GM12878 (cell line): Measurements from ENCODE around the gene LRCH3. TPM values are rescaled to one million over a fixed set of nuclear protein-coding genes. Genes with fewer than 3 reads are reported as not detected.

Experiments used
- ATAC-seq: fragments of 200-7000 bp; cut with Tn5 transposase; 3 replicates; pipeline ENCODE4 v1.9.1; 2020; ENCODE audit warnings: mild to moderate bottlenecking, moderate library complexity
- BruUV-seq: library from RNA; stranded (reverse); fragments of 400-500 nt; replicated peaks from 2 replicates; lab custom pipeline; 2021; lab: Mats Ljungman, UMichigan
- CTCF ChIA-PET: fragments of 300-600 bp; sonication (Branson Sonifier 250); formaldehyde crosslinking; extraction: SDS; loops from one replicate; lab custom pipeline; 2021; ENCODE audit warnings: inconsistent platforms; lab: Yijun Ruan, JAX
- POLR2A ChIA-PET: fragments of 350-600 bp; formaldehyde crosslinking; extraction: SDS; loops from one replicate; lab custom pipeline; 2021; ENCODE audit warnings: inconsistent platforms; lab: Charles Lee
- RAD21 ChIA-PET: fragments of 300-600 bp; sonication (Branson Sonifier 250); formaldehyde crosslinking; loops from one replicate; lab custom pipeline; 2023; ENCODE audit warnings: antibody characterized with exemption; ENCODE audit not compliant: unreplicated experiment; lab: Charles Lee
- SMC1A ChIA-PET: fragments of 300-600 bp; sonication (Branson Sonifier 250); formaldehyde crosslinking; loops from one replicate; lab custom pipeline; 2023; ENCODE audit not compliant: unreplicated experiment, uncharacterized antibody; lab: Charles Lee
- DNase-seq: peaks from one replicate; pipeline ENCODE4 v3.0.0-alpha.2; 2011; ENCODE audit warnings: low read depth, low spot score
- FAIRE-seq: peaks from 3 replicates; lab custom pipeline; 2011; peaks lifted over from hg19 to GRCh38; lab: Jason Lieb, UNC
- H2AFZ ChIP-seq: 2 replicates; pipeline ENCODE4 v1.6.0; 2011; ENCODE audit warnings: low read depth, low read length, control low read depth; ENCODE audit not compliant: control insufficient read depth
- H3K27ac ChIP-seq: 2 replicates; pipeline ENCODE4 v1.5.1; 2011; ENCODE audit warnings: control low read depth; ENCODE audit not compliant: control insufficient read depth, insufficient read depth
- H3K27me3 ChIP-seq, 2 experiments: replicated peaks in 1 of 2; 2 replicates each; pipeline versions ENCODE4 v1.6.0 to v1.6.1; 2011; ENCODE audit warnings: low read length in 1 of 2; ENCODE audit not compliant: control insufficient read depth in 2 of 2, insufficient read depth in 2 of 2
- H3K36me3 ChIP-seq, 2 experiments: 2 replicates each; pipeline ENCODE4 v1.5.1; 2011; ENCODE audit warnings: low read length in 1 of 2; ENCODE audit not compliant: control insufficient read depth in 2 of 2, insufficient read depth in 2 of 2
- H3K4me1 ChIP-seq: 2 replicates; pipeline ENCODE4 v1.6.1; 2011; ENCODE audit warnings: mild to moderate bottlenecking, low read length, moderate library complexity, mixed read lengths; ENCODE audit not compliant: control insufficient read depth, insufficient read depth
- H3K4me2 ChIP-seq: 2 replicates; pipeline ENCODE4 v1.6.0; 2011; ENCODE audit warnings: control low read depth; ENCODE audit not compliant: control insufficient read depth, insufficient read depth
- H3K4me3 ChIP-seq: fragments of 200-600 bp; sonication (generic); 2 replicates; pipeline ENCODE4 v1.5.1; 2016
- H3K79me2 ChIP-seq: 2 replicates; pipeline ENCODE4 v1.6.0; 2011; ENCODE audit warnings: low read length; ENCODE audit not compliant: control insufficient read depth, insufficient read depth
- H3K9ac ChIP-seq: 2 replicates; pipeline ENCODE4 v1.8.0; 2011; ENCODE audit warnings: low read length, control low read depth, mixed read lengths; ENCODE audit not compliant: control insufficient read depth, insufficient read depth
- H3K9me3 ChIP-seq: replicated peaks from 3 replicates; pipeline ENCODE4 v1.5.1; 2011; ENCODE audit warnings: mild to moderate bottlenecking, low read length; ENCODE audit not compliant: control insufficient read depth, insufficient read depth
- H4K20me1 ChIP-seq: 2 replicates; pipeline ENCODE4 v1.6.0; 2011; ENCODE audit not compliant: control insufficient read depth, insufficient read depth
- DPF2 ChIP-seq: fragments of 450-650 bp; IDR thresholded peaks from 2 replicates; pipeline ENCODE4 v1.6.1; 2017; ENCODE audit warnings: mild to moderate bottlenecking
- EGR1 ChIP-seq, 2 experiments: IDR thresholded peaks; 1 replicate in 1 of 2; 2 replicates in 1 of 2; pipeline ENCODE4 v1.6.1; 2011 to 2012; ENCODE audit warnings: low read depth in 2 of 2, low read length in 2 of 2, borderline replicate concordance in 1 of 2, mild to moderate bottlenecking in 1 of 2, moderate library complexity in 1 of 2
- ESRRA ChIP-seq: IDR thresholded peaks from 2 replicates; pipeline ENCODE4 v1.6.1; 2012; ENCODE audit warnings: mild to moderate bottlenecking, low read length, improper control_type of control experiment
- IRF3 ChIP-seq: fragments of 450-650 bp; IDR thresholded peaks from 2 replicates; pipeline ENCODE4 v1.6.1; 2014; ENCODE audit warnings: mild to moderate bottlenecking
- NFYB ChIP-seq: IDR thresholded peaks from 2 replicates; pipeline ENCODE4 v1.6.1; 2011; ENCODE audit warnings: low read depth, mild to moderate bottlenecking, low read length, improper control_type of control experiment, moderate library complexity; ENCODE audit not compliant: insufficient read depth
- NRF1 ChIP-seq: conservative IDR thresholded peaks from 2 replicates; pipeline ENCODE4 v1.6.1; 2011; ENCODE audit warnings: mild to moderate bottlenecking, low read depth, low read length, improper control_type of control experiment
- RB1 ChIP-seq: fragments of 450-650 bp; formaldehyde crosslinking; IDR thresholded peaks from 2 replicates; pipeline ENCODE4 v1.6.1; 2017; ENCODE audit warnings: mild to moderate bottlenecking, borderline replicate concordance
- RUNX3 ChIP-seq: IDR thresholded peaks from 2 replicates; pipeline ENCODE4 v1.6.1; 2012; ENCODE audit warnings: low read length, inconsistent platforms
- SMAD5 ChIP-seq: IDR thresholded peaks from 2 replicates; pipeline ENCODE4 v1.6.1; 2016; ENCODE audit warnings: antibody characterized with exemption, low read depth
- SMARCA5 ChIP-seq: fragments of 450-650 bp; IDR thresholded peaks from 2 replicates; pipeline ENCODE4 v1.6.1; 2017; ENCODE audit warnings: mild to moderate bottlenecking
- SRF ChIP-seq, 2 experiments: IDR thresholded peaks; 2 replicates each; pipeline ENCODE4 v1.6.1; 2011; ENCODE audit warnings: low read depth in 2 of 2, low read length in 2 of 2, mild to moderate bottlenecking in 1 of 2, moderate library complexity in 1 of 2
- TBL1XR1 ChIP-seq: IDR thresholded peaks from 2 replicates; pipeline ENCODE4 v1.6.1; 2012; ENCODE audit warnings: low read depth, low read length, improper control_type of control experiment
- ZBTB4 ChIP-seq: fragments of 450-650 bp; formaldehyde crosslinking; IDR thresholded peaks from 2 replicates; pipeline ENCODE4 v1.4.0; 2022; ENCODE audit warnings: mild to moderate bottlenecking, moderate library complexity
- ZNF207 ChIP-seq: fragments of 450-650 bp; IDR thresholded peaks from 2 replicates; pipeline ENCODE4 v1.6.1; 2014; ENCODE audit warnings: antibody characterized with exemption, mild to moderate bottlenecking, borderline replicate concordance
- WGBS: methylation state at CpG from one replicate; pipeline ENCODE4 v1.1.6; 2016; ENCODE audit warnings: low lambda C conversion rate; ENCODE audit not compliant: insufficient replicate concordance, insufficient coverage; ENCODE audit errors: missing lambda C conversion rate; 5-methylcytosine and 5-hydroxymethylcytosine counted together
- in situ Hi-C: fragments of 300-500 bp; cut with MboI; formaldehyde crosslinking; loops from 9 replicates; pipeline ENCODE4 v1.14.3; 2018; ENCODE audit warnings: mixed read lengths
- intact Hi-C: fragments of 100-400 bp; cut with micrococcal nuclease; formaldehyde crosslinking; loops from one replicate; pipeline ENCODE4 v1.14.2; 2022; ENCODE audit not compliant: unreplicated experiment
- polyA plus RNA-seq, 11 experiments: library from polyadenylated mRNA; depleted of rRNA in 4 of 11; unstranded in 6 of 11; stranded (reverse) in 5 of 11; fragments of >200 nt; fragmentation: Nextera tagmentation in 4 of 11; fragmentation: Illumina TruSeq in 1 of 11; extraction: Ambion mirVana in 4 of 11; extraction: Trizol in 1 of 11; gene quantifications; 1 replicate in 1 of 11; 2 replicates in 10 of 11; pipeline versions ENCODE4 v1.2.1 to v1.2.3, GENCODE V29; 2011 to 2016; ENCODE audit warnings: inconsistent platforms in 2 of 11, missing spikeins in 2 of 11, low read depth in 1 of 11
- total RNA-seq, 4 experiments: library from RNA; depleted of rRNA in 3 of 4; stranded (reverse); fragments of >200 nt in 3 of 4; fragmentation: Illumina TruSeq in 1 of 4; extraction: Trizol in 1 of 4; gene quantifications; 2 replicates each; pipeline versions ENCODE4 v1.2.1 to v1.2.3, GENCODE V29; 2013 to 2021

LRCH3 gene
- total and polyA plus RNA-seq, 10 of the 15 experiments (the other 5 are each of a cell fraction or from before 2014, with no cell fraction given): 3.9 to 136 (median 40.6) TPM

GRCh38 chr3:197837282-197837681, 46.2 kb downstream of the LRCH3 start (continued):
- TF ChIP-seq RB1: no peak

GRCh38 chr3:197841789-197842188, 50.7 kb downstream of the LRCH3 start:
- no TSS peak for BruUV-seq
- intact Hi-C loops: no loop called here

GRCh38 chr3:197846491-197846890, 55.4 kb downstream of the LRCH3 start:
- H3K27me3 ChIP-seq: no peaks in the 10 kb centered on the region
- H3K4me3 ChIP-seq: no peak overlapping the region
- DNase-seq (no peak), FAIRE-seq (no peak), ATAC-seq (peak; percentile 42; the same call in 2 of the 3 replicates)
- 33% methylated on average over 3 of the region's 3 CpGs for WGBS
- intact Hi-C loops (no loop called here), in situ Hi-C loops (no loop called here)
- no TSS peak for BruUV-seq
- no peak overlapping the region for H3K9ac ChIP-seq
- no peaks in the 10 kb centered on the region for H4K20me1 ChIP-seq
- H3K4me1 ChIP-seq: peaks cover 13% of the 10 kb centered on the region
- H3K36me3 ChIP-seq: peaks cover 3 to 21% of the 10 kb centered on the region in 2 experiments
- ChIA-PET CTCF (interaction anchor here (1.3 kb wide), 1 partner anchor 12 kb away, joined by 3 read pairs; no protein-coding TSS in a partner anchor), RAD21 (no interaction called here), SMC1A (no interaction called here), POLR2A (no interaction called here)
- H3K27ac ChIP-seq: peak overlapping the region; percentile 0; the same call in 1 of the 2 replicates
- no peaks in the 10 kb centered on the region for H3K9me3 ChIP-seq
- peaks cover 3% of the 10 kb centered on the region for H3K79me2 ChIP-seq
- H2AFZ ChIP-seq: no peak overlapping the region
- H3K4me2 ChIP-seq: no peak overlapping the region
- TF ChIP-seq DPF2: no peak
- TF ChIP-seq RUNX3: no peak
- no peak for TF ChIP-seq RB1
- no peak for TF ChIP-seq IRF3
- TF ChIP-seq ZNF207: no peak
- TF ChIP-seq ZBTB4 (CRISPR knock-in tag): no peak
- no peak for TF ChIP-seq NFYB
- TF ChIP-seq ESRRA: no peak
- TF ChIP-seq SRF (IDR thresholded peaks at IDR 0.05; ENCODE audit: low read depth in 2 of 2, low read length in 2 of 2): no peak
- no peak for TF ChIP-seq NRF1

More at GRCh38 chr3:197841789-197842188, 50.7 kb downstream of the LRCH3 start:
- Histone ChIP-seq H3K4me1 (peaks cover 3% of the 10 kb centered on the region; the same call in 1 of the 2 replicates), H3K36me3 (peaks cover 3 to 23% of the 10 kb centered on the region in 2 experiments), H3K79me2 (no peaks in the 10 kb centered on the region), H3K9ac (no peak overlapping the region), H3K4me2 (no peak overlapping the region), H4K20me1 (no peaks in the 10 kb centered on the region), H3K9me3 (no peaks in the 10 kb centered on the region), H3K4me3 (no peak overlapping the region), H3K27ac (no peak overlapping the region), H3K27me3 (no peaks in the 10 kb centered on the region), H2AFZ (no peak overlapping the region)
- FAIRE-seq: no peak
- ChIA-PET SMC1A (interaction anchor here (1.0 to 1.7 kb wide), 2 partner anchors 22 to 84 kb away, joined by 3 to 4 read pairs; no protein-coding TSS in a partner anchor), CTCF (no interaction called here), POLR2A (no interaction called here), RAD21 (no interaction called here)
- TF ChIP-seq TBL1XR1 (no peak), EGR1 (IDR thresholded peaks at IDR 0.05; ENCODE audit: borderline replicate concordance in 1 of 2, low read depth in 2 of 2, low read length in 2 of 2) (no peak), SMAD5 (no peak), SMARCA5 (no peak)
- in situ Hi-C loops: no loop called here
- no peak for DNase-seq
- WGBS: 98% methylated on average over 5 of the region's 5 CpGs
- no peak for ATAC-seq
